Measurements from ENCODE around the gene ABCG5.

ABCG5 gene

GRCh38 chr2:43825841-43826240 is 12.8 kb downstream of the ABCG5 start:
- Histone ChIP-seq H3K27ac (replicated peaks) (no peak overlapping the region), H3K4me3 (replicated peaks; ENCODE audit: insufficient read depth, low read length) (no peak overlapping the region), H3K27me3 (ENCODE audit: insufficient read depth, poor library complexity, severe bottlenecking) (peaks cover 4% of the 10 kb centered on the region)
- DNase-seq (ENCODE audit: low read depth in 1 of 2, low spot score in 1 of 2), result no peak
- TF ChIP-seq, protein P1, sequence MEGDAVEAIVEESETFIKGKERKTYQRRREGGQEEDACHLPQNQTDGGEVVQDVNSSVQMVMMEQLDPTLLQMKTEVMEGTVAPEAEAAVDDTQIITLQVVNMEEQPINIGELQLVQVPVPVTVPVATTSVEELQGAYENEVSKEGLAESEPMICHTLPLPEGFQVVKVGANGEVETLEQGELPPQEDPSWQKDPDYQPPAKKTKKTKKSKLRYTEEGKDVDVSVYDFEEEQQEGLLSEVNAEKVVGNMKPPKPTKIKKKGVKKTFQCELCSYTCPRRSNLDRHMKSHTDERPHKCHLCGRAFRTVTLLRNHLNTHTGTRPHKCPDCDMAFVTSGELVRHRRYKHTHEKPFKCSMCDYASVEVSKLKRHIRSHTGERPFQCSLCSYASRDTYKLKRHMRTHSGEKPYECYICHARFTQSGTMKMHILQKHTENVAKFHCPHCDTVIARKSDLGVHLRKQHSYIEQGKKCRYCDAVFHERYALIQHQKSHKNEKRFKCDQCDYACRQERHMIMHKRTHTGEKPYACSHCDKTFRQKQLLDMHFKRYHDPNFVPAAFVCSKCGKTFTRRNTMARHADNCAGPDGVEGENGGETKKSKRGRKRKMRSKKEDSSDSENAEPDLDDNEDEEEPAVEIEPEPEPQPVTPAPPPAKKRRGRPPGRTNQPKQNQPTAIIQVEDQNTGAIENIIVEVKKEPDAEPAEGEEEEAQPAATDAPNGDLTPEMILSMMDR (IDR thresholded peaks at IDR 0.05; ENCODE audit: insufficient read depth, low read length), result no peak
- TF ChIP-seq POLR2AphosphoS5 (IDR thresholded peaks at IDR 0.05; ENCODE audit: low read depth), result no peak
- no peak for TF ChIP-seq GABPA (IDR thresholded peaks at IDR 0.05; ENCODE audit: low read depth)
- no peak for TF ChIP-seq REST (IDR thresholded peaks at IDR 0.05; ENCODE audit: insufficient replicate concordance, low read depth)
- TF ChIP-seq SPI1 (IDR thresholded peaks at IDR 0.05; ENCODE audit: borderline replicate concordance, low read depth), result no peak

GRCh38 chr2:43824951-43825493 is 13.6 kb downstream of the ABCG5 start:
- TF ChIP-seq REST (IDR thresholded peaks at IDR 0.05; ENCODE audit: insufficient replicate concordance, low read depth), result no peak
- TF ChIP-seq, protein P1 (IDR thresholded peaks at IDR 0.05; ENCODE audit: insufficient read depth, low read length), result no peak
- no peak for TF ChIP-seq SPI1 (IDR thresholded peaks at IDR 0.05; ENCODE audit: borderline replicate concordance, low read depth)
- no peak for TF ChIP-seq POLR2AphosphoS5 (IDR thresholded peaks at IDR 0.05; ENCODE audit: low read depth)
- TF ChIP-seq GABPA (IDR thresholded peaks at IDR 0.05; ENCODE audit: low read depth), result no peak
- no peak overlapping the region for H3K27ac ChIP-seq (replicated peaks)
- H3K27me3 ChIP-seq (ENCODE audit: insufficient read depth, poor library complexity, severe bottlenecking), result peaks cover 4% of the 10 kb centered on the region
- H3K4me3 ChIP-seq (replicated peaks; ENCODE audit: insufficient read depth, low read length), result no peak overlapping the region
- DNase-seq (ENCODE audit: low read depth in 1 of 2, low spot score in 1 of 2), result no peak

DNA sequence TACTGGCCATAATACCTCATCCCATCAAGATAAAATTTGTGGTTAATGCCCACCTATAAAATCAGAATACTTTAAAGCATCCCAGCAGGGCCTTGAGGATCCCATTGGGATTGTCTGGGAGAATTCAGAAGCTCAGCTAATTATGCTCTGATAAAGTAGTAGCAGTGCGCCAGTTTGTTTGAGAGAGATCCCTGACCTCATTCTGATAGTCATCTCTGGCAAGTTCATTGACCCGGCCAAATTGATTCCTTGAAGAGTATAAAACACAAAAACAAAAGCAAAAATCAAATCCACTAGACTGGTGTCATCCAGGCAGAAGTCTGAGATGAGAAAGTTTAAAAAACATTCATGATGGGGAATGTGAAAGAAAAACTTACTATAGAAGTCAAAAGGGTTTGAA is 14.1 kb downstream of the ABCG5 start:
- DNase-seq (ENCODE audit: low read depth in 1 of 2, low spot score in 1 of 2), result no peak
- no peak overlapping the region for H3K27ac ChIP-seq (replicated peaks)
- TF ChIP-seq, protein P1 (IDR thresholded peaks at IDR 0.05; ENCODE audit: insufficient read depth, low read length), result no peak
- no peak for TF ChIP-seq POLR2AphosphoS5 (IDR thresholded peaks at IDR 0.05; ENCODE audit: low read depth)
- TF ChIP-seq GABPA (IDR thresholded peaks at IDR 0.05; ENCODE audit: low read depth), result no peak
- H3K4me3 ChIP-seq (replicated peaks; ENCODE audit: insufficient read depth, low read length), result no peak overlapping the region
- peaks cover 2% of the 10 kb centered on the region for H3K27me3 ChIP-seq (ENCODE audit: insufficient read depth, poor library complexity, severe bottlenecking)

GRCh38 chr2:43823751-43824150 is 14.9 kb downstream of the ABCG5 start:
- no peak for DNase-seq (ENCODE audit: low read depth in 1 of 2, low spot score in 1 of 2)
- no peak overlapping the region for H3K4me3 ChIP-seq (replicated peaks; ENCODE audit: insufficient read depth, low read length)
- H3K27ac ChIP-seq (replicated peaks), result no peak overlapping the region
- TF ChIP-seq SPI1 (IDR thresholded peaks at IDR 0.05; ENCODE audit: borderline replicate concordance, low read depth), result no peak
- TF ChIP-seq GABPA (IDR thresholded peaks at IDR 0.05; ENCODE audit: low read depth), result no peak
- TF ChIP-seq, protein P1 (IDR thresholded peaks at IDR 0.05; ENCODE audit: insufficient read depth, low read length), result no peak
- TF ChIP-seq REST (IDR thresholded peaks at IDR 0.05; ENCODE audit: insufficient replicate concordance, low read depth), result no peak
- TF ChIP-seq POLR2AphosphoS5 (IDR thresholded peaks at IDR 0.05; ENCODE audit: low read depth), result no peak
- no peaks in the 10 kb centered on the region for H3K27me3 ChIP-seq (ENCODE audit: insufficient read depth, poor library complexity, severe bottlenecking)

Measured in HL-60 (cell line).